Neural cell (in vitro differentiated cells): ENCODE data around the gene MCM9.

Source experiments
- EP300 ChIP-seq: fragments of 450-650 bp; conservative IDR thresholded peaks from 2 replicates; pipeline ENCODE4 v1.6.1; 2014; ENCODE audit warnings: antibody characterized with exemption, mild to moderate bottlenecking, moderate library complexity; ENCODE audit not compliant: poor library complexity, severe bottlenecking
- EZH2 ChIP-seq: fragments of 200-600, 300-800 bp; shearing (Covaris generic), sonication (generic); IDR thresholded peaks from 2 replicates; pipeline ENCODE4 v1.6.1; 2014; ENCODE audit warnings: antibody characterized with exemption, low read length, borderline replicate concordance, mild to moderate bottlenecking; ENCODE audit not compliant: insufficient read depth, poor library complexity, severe bottlenecking
- MXI1 ChIP-seq: fragments of 450-650 bp; conservative IDR thresholded peaks from 2 replicates; pipeline ENCODE4 v1.6.1; 2014; ENCODE audit warnings: antibody characterized with exemption, mild to moderate bottlenecking; ENCODE audit not compliant: poor library complexity, severe bottlenecking
- POLR2AphosphoS5 ChIP-seq: IDR thresholded peaks from 2 replicates; pipeline ENCODE4 v1.6.1; 2012
- RAD21 ChIP-seq: fragments of 450-650 bp; conservative IDR thresholded peaks from 2 replicates; pipeline ENCODE4 v1.6.1; 2014; ENCODE audit warnings: antibody characterized with exemption, mild to moderate bottlenecking, moderate library complexity
- REST ChIP-seq: IDR thresholded peaks from 2 replicates; pipeline ENCODE4 v1.6.1; 2012; ENCODE audit warnings: borderline replicate concordance
- SMC3 ChIP-seq: fragments of 450-650 bp; conservative IDR thresholded peaks from 2 replicates; pipeline ENCODE4 v1.6.1; 2014; ENCODE audit warnings: antibody characterized with exemption, mild to moderate bottlenecking, moderate library complexity; ENCODE audit not compliant: poor library complexity
- TAF1 ChIP-seq: IDR thresholded peaks from 2 replicates; pipeline ENCODE4 v1.6.1; 2012; ENCODE audit warnings: low read depth
- TF ChIP-seq, protein P1 (sequence below): fragments of 450-650 bp; IDR thresholded peaks from 2 replicates; pipeline ENCODE4 v1.5.1; 2014; ENCODE audit warnings: antibody characterized with exemption, mild to moderate bottlenecking, moderate library complexity; ENCODE audit not compliant: poor library complexity, severe bottlenecking

- TF ChIP-seq TAF1: no peak
- TF ChIP-seq, protein P1, sequence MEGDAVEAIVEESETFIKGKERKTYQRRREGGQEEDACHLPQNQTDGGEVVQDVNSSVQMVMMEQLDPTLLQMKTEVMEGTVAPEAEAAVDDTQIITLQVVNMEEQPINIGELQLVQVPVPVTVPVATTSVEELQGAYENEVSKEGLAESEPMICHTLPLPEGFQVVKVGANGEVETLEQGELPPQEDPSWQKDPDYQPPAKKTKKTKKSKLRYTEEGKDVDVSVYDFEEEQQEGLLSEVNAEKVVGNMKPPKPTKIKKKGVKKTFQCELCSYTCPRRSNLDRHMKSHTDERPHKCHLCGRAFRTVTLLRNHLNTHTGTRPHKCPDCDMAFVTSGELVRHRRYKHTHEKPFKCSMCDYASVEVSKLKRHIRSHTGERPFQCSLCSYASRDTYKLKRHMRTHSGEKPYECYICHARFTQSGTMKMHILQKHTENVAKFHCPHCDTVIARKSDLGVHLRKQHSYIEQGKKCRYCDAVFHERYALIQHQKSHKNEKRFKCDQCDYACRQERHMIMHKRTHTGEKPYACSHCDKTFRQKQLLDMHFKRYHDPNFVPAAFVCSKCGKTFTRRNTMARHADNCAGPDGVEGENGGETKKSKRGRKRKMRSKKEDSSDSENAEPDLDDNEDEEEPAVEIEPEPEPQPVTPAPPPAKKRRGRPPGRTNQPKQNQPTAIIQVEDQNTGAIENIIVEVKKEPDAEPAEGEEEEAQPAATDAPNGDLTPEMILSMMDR: no peak
- TF ChIP-seq EP300: no peak
- no peak for TF ChIP-seq EZH2
- no peak for TF ChIP-seq POLR2AphosphoS5
- no peak for TF ChIP-seq SMC3
- TF ChIP-seq REST: no peak
- no peak for TF ChIP-seq MXI1
- TF ChIP-seq RAD21: no peak
These were observed 59.3 kb downstream of the MCM9 start for GRCh38 chr6:118875672-118876071.
